ENCODE data around the gene WT1. TPM values are rescaled to one million over a fixed set of nuclear protein-coding genes. Genes with fewer than 3 reads are reported as not detected.

Gene WT1
- total and polyA plus RNA-seq, 4 donors = 0.05 to 0.06 TPM; not detected in 2

DNA sequence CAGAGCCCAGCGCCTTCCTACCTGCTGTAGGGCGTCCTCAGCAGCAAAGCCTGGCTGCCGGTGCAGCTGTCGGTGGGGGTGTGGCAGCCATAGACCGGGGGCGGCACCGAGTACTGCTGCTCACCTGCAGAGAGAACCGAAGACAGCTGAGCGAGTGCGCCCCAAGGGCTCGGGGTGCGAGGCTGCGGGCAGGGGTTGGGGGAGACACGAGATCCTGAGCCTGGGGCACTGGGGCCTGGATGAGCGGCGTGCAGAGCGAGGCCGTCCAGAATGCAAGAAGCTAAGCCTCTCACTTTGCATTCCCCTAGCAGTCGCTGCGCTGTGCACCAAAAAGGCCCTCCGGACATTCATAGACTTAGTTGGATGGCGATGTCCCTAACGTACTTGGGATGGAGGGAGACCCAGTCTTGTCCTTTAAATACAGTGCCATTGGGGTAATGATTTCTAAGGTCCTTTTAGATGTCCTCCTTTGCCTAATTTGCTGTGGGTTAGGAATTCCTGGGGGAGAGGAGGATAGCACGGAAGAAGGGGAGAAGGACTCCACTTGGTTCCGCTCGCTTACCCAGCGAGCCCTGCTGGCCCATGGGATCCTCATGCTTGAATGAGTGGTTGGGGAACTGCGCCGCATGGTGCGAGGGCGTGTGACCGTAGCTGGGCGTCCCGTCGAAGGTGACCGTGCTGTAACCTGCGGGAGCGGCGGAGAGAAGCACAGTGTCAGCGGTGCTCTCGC, 7.2 kb downstream of the WT1 start:
- WGBS = 17% methylated on average over 41 of the region's 41 CpGs
- Histone ChIP-seq H3K9me3 (ENCODE audit: control insufficient read depth in 4 of 4, low read length in 3 of 4) (peaks cover 0 to 3% (median 0%) of the 10 kb centered on the region in 4 donors), H3K4me3 (ENCODE audit: low read depth in 1 of 3, low read length in 3 of 3) (no peak overlapping the region), H3K27ac (ENCODE audit: low read depth in 1 of 2, low read length in 2 of 2) (no peak overlapping the region), H3K36me3 (ENCODE audit: control insufficient read depth in 4 of 4, insufficient read depth in 3 of 4, low read depth in 1 of 4, low read length in 3 of 4) (no peaks in the 10 kb centered on the region), H3K4me1 (ENCODE audit: control insufficient read depth in 4 of 4, insufficient read depth in 4 of 4, low read length in 3 of 4) (peaks cover 1 to 11% (median 8%) of the 10 kb centered on the region in 4 donors), H3K9ac (ENCODE audit: low read depth in 1 of 2, low read length in 2 of 2) (no peak overlapping the region), H3K27me3 (ENCODE audit: control insufficient read depth in 4 of 4, insufficient read depth in 4 of 4, low read length in 3 of 4) (peaks cover 5 to 41% (median 26%) of the 10 kb centered on the region in 4 donors)
- TF ChIP-seq HNF4G (IDR thresholded peaks at IDR 0.05) = no peak
- no peak for TF ChIP-seq JUND (IDR thresholded peaks at IDR 0.05)
- TF ChIP-seq FOXA1 (IDR thresholded peaks at IDR 0.05) = no peak
- TF ChIP-seq RAD21 (IDR thresholded peaks at IDR 0.05) = no peak
- TF ChIP-seq, protein P1, sequence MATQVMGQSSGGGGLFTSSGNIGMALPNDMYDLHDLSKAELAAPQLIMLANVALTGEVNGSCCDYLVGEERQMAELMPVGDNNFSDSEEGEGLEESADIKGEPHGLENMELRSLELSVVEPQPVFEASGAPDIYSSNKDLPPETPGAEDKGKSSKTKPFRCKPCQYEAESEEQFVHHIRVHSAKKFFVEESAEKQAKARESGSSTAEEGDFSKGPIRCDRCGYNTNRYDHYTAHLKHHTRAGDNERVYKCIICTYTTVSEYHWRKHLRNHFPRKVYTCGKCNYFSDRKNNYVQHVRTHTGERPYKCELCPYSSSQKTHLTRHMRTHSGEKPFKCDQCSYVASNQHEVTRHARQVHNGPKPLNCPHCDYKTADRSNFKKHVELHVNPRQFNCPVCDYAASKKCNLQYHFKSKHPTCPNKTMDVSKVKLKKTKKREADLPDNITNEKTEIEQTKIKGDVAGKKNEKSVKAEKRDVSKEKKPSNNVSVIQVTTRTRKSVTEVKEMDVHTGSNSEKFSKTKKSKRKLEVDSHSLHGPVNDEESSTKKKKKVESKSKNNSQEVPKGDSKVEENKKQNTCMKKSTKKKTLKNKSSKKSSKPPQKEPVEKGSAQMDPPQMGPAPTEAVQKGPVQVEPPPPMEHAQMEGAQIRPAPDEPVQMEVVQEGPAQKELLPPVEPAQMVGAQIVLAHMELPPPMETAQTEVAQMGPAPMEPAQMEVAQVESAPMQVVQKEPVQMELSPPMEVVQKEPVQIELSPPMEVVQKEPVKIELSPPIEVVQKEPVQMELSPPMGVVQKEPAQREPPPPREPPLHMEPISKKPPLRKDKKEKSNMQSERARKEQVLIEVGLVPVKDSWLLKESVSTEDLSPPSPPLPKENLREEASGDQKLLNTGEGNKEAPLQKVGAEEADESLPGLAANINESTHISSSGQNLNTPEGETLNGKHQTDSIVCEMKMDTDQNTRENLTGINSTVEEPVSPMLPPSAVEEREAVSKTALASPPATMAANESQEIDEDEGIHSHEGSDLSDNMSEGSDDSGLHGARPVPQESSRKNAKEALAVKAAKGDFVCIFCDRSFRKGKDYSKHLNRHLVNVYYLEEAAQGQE (IDR thresholded peaks at IDR 0.05) = no peak
- TF ChIP-seq GABPA (IDR thresholded peaks at IDR 0.05 in 1 of 2, conservative IDR thresholded peaks at IDR 0.05 in 1 of 2) = no peak
- TF ChIP-seq, protein P2, sequence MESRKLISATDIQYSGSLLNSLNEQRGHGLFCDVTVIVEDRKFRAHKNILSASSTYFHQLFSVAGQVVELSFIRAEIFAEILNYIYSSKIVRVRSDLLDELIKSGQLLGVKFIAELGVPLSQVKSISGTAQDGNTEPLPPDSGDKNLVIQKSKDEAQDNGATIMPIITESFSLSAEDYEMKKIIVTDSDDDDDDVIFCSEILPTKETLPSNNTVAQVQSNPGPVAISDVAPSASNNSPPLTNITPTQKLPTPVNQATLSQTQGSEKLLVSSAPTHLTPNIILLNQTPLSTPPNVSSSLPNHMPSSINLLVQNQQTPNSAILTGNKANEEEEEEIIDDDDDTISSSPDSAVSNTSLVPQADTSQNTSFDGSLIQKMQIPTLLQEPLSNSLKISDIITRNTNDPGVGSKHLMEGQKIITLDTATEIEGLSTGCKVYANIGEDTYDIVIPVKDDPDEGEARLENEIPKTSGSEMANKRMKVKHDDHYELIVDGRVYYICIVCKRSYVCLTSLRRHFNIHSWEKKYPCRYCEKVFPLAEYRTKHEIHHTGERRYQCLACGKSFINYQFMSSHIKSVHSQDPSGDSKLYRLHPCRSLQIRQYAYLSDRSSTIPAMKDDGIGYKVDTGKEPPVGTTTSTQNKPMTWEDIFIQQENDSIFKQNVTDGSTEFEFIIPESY (IDR thresholded peaks at IDR 0.05) = no peak
- no peak for DNase-seq (ENCODE audit: low spot score)

DNA sequence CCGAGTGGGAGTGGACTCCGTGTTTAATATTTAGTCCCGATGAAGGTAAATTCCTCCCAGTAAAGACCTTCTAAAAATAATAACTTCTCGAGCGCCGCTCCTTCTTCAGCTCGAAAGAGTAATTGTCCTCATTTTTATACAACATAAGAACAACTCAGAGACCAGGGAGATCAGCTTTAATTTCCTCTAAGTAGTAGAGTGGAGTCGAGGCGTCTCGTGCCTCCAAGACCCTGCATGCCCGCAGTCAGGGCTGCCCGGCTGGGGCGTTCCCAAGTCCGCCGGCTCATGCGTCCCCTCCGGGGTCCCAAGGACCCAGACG, 7.8 kb downstream of the WT1 start:
- Histone ChIP-seq H3K9ac (ENCODE audit: low read depth in 1 of 2, low read length in 2 of 2) (no peak overlapping the region), H3K4me3 (ENCODE audit: low read depth in 1 of 3, low read length in 3 of 3) (no peak overlapping the region), H3K9me3 (ENCODE audit: control insufficient read depth in 4 of 4, low read length in 3 of 4) (peaks cover 0 to 3% (median 0%) of the 10 kb centered on the region in 4 donors), H3K27me3 (ENCODE audit: control insufficient read depth in 4 of 4, insufficient read depth in 4 of 4, low read length in 3 of 4) (peaks cover 5 to 38% (median 29%) of the 10 kb centered on the region in 4 donors), H3K4me1 (ENCODE audit: control insufficient read depth in 4 of 4, insufficient read depth in 4 of 4, low read length in 3 of 4) (peaks cover 1 to 9% (median 5%) of the 10 kb centered on the region in 4 donors), H3K27ac (ENCODE audit: low read depth in 1 of 2, low read length in 2 of 2) (no peak overlapping the region), H3K36me3 (ENCODE audit: control insufficient read depth in 4 of 4, insufficient read depth in 3 of 4, low read depth in 1 of 4, low read length in 3 of 4) (no peaks in the 10 kb centered on the region)
- 16% methylated on average over 18 of the region's 18 CpGs for WGBS
- DNase-seq (ENCODE audit: low spot score) = no peak
- TF ChIP-seq HNF4A (conservative IDR thresholded peaks at IDR 0.05) (no peak), RXRA (IDR thresholded peaks at IDR 0.05) (no peak), SP1 (IDR thresholded peaks at IDR 0.05) (no peak)
- TF ChIP-seq, protein P2 (IDR thresholded peaks at IDR 0.05) = no peak

Data from liver (tissue), 9 donors.